ENCODE measurements around the gene OCA2. TPM values are rescaled to one million over a fixed set of nuclear protein-coding genes. Genes with fewer than 3 reads are reported as not detected.

The OCA2 gene
- total RNA-seq, 1 experiment from 2014 or later = 0.31 TPM

DNA sequence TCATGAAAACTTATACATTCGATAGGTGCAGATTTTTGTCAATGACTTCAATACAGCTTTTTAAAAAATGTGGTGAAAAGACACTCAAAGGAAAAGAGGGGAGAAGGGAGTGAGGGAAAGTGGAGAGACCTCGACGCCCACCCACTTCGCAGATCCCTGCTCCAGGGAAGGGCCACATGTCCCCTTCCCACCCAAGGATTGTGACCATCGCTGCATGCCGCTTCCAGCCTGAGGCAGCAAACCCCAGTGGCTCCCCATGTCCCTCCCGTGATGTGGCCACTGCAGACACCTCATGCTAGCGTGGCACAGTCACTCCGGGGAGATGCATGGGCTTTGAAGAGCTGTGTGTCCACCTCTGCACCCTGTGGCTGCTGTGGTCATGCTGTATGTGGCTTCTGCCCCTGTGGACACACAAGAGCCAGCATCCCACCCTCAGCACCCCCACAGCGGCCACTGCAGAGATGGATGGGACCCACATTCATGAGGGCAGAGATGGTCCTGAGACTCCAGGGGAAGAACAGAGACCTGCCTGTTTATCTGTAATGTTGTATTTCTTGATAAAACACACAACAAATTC, 230.2 kb downstream of the OCA2 start:
- Histone ChIP-seq H3K56ac (ENCODE audit: insufficient read length, low read depth, low read length) (no peak overlapping the region), H3K4me2 (ENCODE audit: insufficient read depth, insufficient read length, low read length) (no peak overlapping the region), H3K4me1 (ENCODE audit: insufficient read depth, low read length) (no peaks in the 10 kb centered on the region), H3K18ac (ENCODE audit: insufficient read length, low read depth, low read length) (no peak overlapping the region), H3K23me2 (ENCODE audit: insufficient read length, low read depth, low read length, poor library complexity, severe bottlenecking) (no peaks in the 10 kb centered on the region), H3K79me2 (ENCODE audit: insufficient read depth, low read length) (no peaks in the 10 kb centered on the region), H3K14ac (ENCODE audit: insufficient read depth, low read length) (no peak overlapping the region), H4K8ac (replicated peaks; ENCODE audit: insufficient read length, low read depth, low read length) (no peak overlapping the region), H3T11ph (ENCODE audit: low read length) (no peak overlapping the region), H3K23ac (ENCODE audit: insufficient read length, low read depth, low read length) (no peak overlapping the region), H2AK5ac (ENCODE audit: insufficient read length, low read length) (no peak overlapping the region), H4K20me1 (ENCODE audit: control insufficient read depth, insufficient read depth, insufficient read length) (no peaks in the 10 kb centered on the region), H3K9ac (ENCODE audit: extremely low read depth, insufficient read length, low read length) (no peak overlapping the region), H4K91ac (ENCODE audit: insufficient read length, low read depth, low read length) (no peak overlapping the region), H2BK12ac (ENCODE audit: insufficient read length, low read depth, low read length) (no peak overlapping the region), H3K79me1 (ENCODE audit: insufficient read depth, low read depth, low read length, poor library complexity, severe bottlenecking) (no peaks in the 10 kb centered on the region), H2BK20ac (ENCODE audit: low read depth, low read length, poor library complexity, severe bottlenecking) (no peak overlapping the region), H3K9me3 (ENCODE audit: control insufficient read depth, low read depth, low read length) (no peaks in the 10 kb centered on the region), H3K4ac (ENCODE audit: low read depth, low read length) (no peak overlapping the region), H2BK120ac (ENCODE audit: low read depth, low read length, poor library complexity, severe bottlenecking) (no peak overlapping the region), H3K27me3 (ENCODE audit: insufficient read depth, low read length) (no peaks in the 10 kb centered on the region), H3K27ac (ENCODE audit: insufficient read length, low read depth, low read length) (no peak overlapping the region), H2BK15ac (ENCODE audit: low read depth, low read length) (no peak overlapping the region), H4K5ac (ENCODE audit: insufficient read length, low read depth, low read length) (no peak overlapping the region), H2BK5ac (ENCODE audit: insufficient read length, low read length) (no peak overlapping the region), H2AFZ (ENCODE audit: low read length) (no peak overlapping the region)
- Mint-ChIP-seq H3K36me3 (ENCODE audit: insufficient read depth in 1 of 3, low read depth in 3 of 3) (no peaks in the 10 kb centered on the region), H3K4me3 (no peak overlapping the region), H3K4me1 (peaks cover 0 to 6% of the 10 kb centered on the region in 2 experiments; a peak in 1 of 4 replicates), H3K27me3 (ENCODE audit: low read depth) (peaks cover 3% of the 10 kb centered on the region; the same call in 1 of the 2 replicates), H3K9me3 (no peaks in the 10 kb centered on the region; a peak in 1 of 5 replicates), H3K27ac (no peak overlapping the region)
- TF ChIP-seq, protein P1, sequence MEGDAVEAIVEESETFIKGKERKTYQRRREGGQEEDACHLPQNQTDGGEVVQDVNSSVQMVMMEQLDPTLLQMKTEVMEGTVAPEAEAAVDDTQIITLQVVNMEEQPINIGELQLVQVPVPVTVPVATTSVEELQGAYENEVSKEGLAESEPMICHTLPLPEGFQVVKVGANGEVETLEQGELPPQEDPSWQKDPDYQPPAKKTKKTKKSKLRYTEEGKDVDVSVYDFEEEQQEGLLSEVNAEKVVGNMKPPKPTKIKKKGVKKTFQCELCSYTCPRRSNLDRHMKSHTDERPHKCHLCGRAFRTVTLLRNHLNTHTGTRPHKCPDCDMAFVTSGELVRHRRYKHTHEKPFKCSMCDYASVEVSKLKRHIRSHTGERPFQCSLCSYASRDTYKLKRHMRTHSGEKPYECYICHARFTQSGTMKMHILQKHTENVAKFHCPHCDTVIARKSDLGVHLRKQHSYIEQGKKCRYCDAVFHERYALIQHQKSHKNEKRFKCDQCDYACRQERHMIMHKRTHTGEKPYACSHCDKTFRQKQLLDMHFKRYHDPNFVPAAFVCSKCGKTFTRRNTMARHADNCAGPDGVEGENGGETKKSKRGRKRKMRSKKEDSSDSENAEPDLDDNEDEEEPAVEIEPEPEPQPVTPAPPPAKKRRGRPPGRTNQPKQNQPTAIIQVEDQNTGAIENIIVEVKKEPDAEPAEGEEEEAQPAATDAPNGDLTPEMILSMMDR (conservative IDR thresholded peaks at IDR 0.05) = no peak
- no peak for DNase-seq
- no CpG with 5 or more reads among the region's 10 CpGs for WGBS (ENCODE audit: extremely low coverage, insufficient read length, low lambda C conversion rate)

Measured in H9 (cell line).